H1 (cell line): ENCODE data around the gene GRM4. TPM values are rescaled to one million over a fixed set of nuclear protein-coding genes. Genes with fewer than 3 reads are reported as not detected.

Experiments
- CTCF ChIA-PET: fragments of 300-600 bp; sonication (Branson Sonifier 250); formaldehyde crosslinking; loops from one replicate; lab custom pipeline; 2021; ENCODE audit not compliant: partially characterized antibody; lab: Charles Lee
- POLR2A ChIA-PET: fragments of 300-600 bp; sonication (Branson Sonifier 250); formaldehyde crosslinking; loops from one replicate; lab custom pipeline; 2021; ENCODE audit warnings: inconsistent platforms; ENCODE audit not compliant: partially characterized antibody; lab: Charles Lee
- DNase-seq, 2 experiments: peaks; one replicate each; pipeline versions ENCODE4 v3.0.0 to v3.0.0-alpha.2; 2010 to 2022; ENCODE audit warnings: low spot score in 2 of 2, low read depth in 1 of 2, mixed read lengths in 1 of 2
- FAIRE-seq: peaks from 2 replicates; lab custom pipeline; 2011; peaks lifted over from hg19 to GRCh38; lab: Jason Lieb, UNC
- H2AFZ ChIP-seq: 2 replicates; pipeline ENCODE4 v1.8.1; 2012; ENCODE audit warnings: low read length, inconsistent platforms
- H2AK5ac ChIP-seq: 2 replicates; pipeline ENCODE4 v1.6.1; 2013; ENCODE audit warnings: low read depth, low read length
- H2BK120ac ChIP-seq: replicated peaks from 2 replicates; pipeline ENCODE3; 2013; ENCODE audit warnings: low read depth, low read length, inconsistent platforms
- H2BK12ac ChIP-seq: 2 replicates; pipeline ENCODE4 v1.6.1; 2013; ENCODE audit warnings: low read depth, low read length
- H2BK15ac ChIP-seq: 2 replicates; pipeline ENCODE4 v1.6.1; 2013; ENCODE audit warnings: low read length
- H2BK20ac ChIP-seq: 2 replicates; pipeline ENCODE4 v1.6.1; 2013; ENCODE audit warnings: low read length
- H2BK5ac ChIP-seq: 2 replicates; pipeline ENCODE4 v1.6.1; 2013; ENCODE audit warnings: low read depth, low read length
- H3K14ac ChIP-seq: 2 replicates; pipeline ENCODE4 v1.6.1; 2013; ENCODE audit warnings: inconsistent platforms; ENCODE audit not compliant: insufficient read length
- H3K18ac ChIP-seq: 2 replicates; pipeline ENCODE4 v1.6.1; 2013; ENCODE audit warnings: low read length; ENCODE audit errors: extremely low read depth
- H3K23ac ChIP-seq: 2 replicates; pipeline ENCODE4 v1.6.1; 2013; ENCODE audit warnings: inconsistent platforms; ENCODE audit not compliant: insufficient read length
- H3K23me2 ChIP-seq: 2 replicates; pipeline ENCODE4 v1.6.1; 2013; ENCODE audit warnings: low read depth, low read length
- H3K27ac ChIP-seq: 2 replicates; pipeline ENCODE4 v1.6.1; 2011; ENCODE audit warnings: low read depth, low read length, inconsistent platforms
- H3K27me3 ChIP-seq, 4 experiments: replicated peaks in 1 of 4; 1 replicate in 1 of 4; 2 replicates in 3 of 4; pipeline versions ENCODE4 v1.6.1 to v1.8.1; 2011 to 2013; ENCODE audit warnings: low read length in 3 of 4, mild to moderate bottlenecking in 3 of 4, inconsistent platforms in 2 of 4, mixed read lengths in 2 of 4, moderate library complexity in 1 of 4; ENCODE audit not compliant: control insufficient read depth in 3 of 4, insufficient read depth in 3 of 4; ENCODE audit errors: extremely low read depth in 1 of 4
- H3K36me3 ChIP-seq, 4 experiments: 2 replicates each; pipeline versions ENCODE4 v1.6.1 to v1.8.1; 2011 to 2013; ENCODE audit warnings: mild to moderate bottlenecking in 4 of 4, low read length in 3 of 4, moderate library complexity in 2 of 4, control low read depth in 1 of 4, inconsistent platforms in 1 of 4; ENCODE audit not compliant: insufficient read depth in 4 of 4, control insufficient read depth in 2 of 4
- H3K4ac ChIP-seq: replicated peaks from 2 replicates; pipeline ENCODE3; 2013; ENCODE audit warnings: low read length, low read depth, mixed read lengths, inconsistent platforms; ENCODE audit not compliant: insufficient read length
- H3K4me1 ChIP-seq, 4 experiments: replicated peaks in 1 of 4; 1 replicate in 1 of 4; 2 replicates in 3 of 4; pipeline versions ENCODE4 v1.6.1 to v1.8.1; 2011 to 2013; ENCODE audit warnings: low read length in 3 of 4, inconsistent platforms in 2 of 4, mixed read lengths in 1 of 4; ENCODE audit not compliant: insufficient read depth in 4 of 4, control insufficient read depth in 3 of 4
- H3K4me2 ChIP-seq, 2 experiments: 2 replicates each; pipeline versions ENCODE4 v1.6.1 to v1.8.1; 2011 to 2013; ENCODE audit warnings: low read depth in 2 of 2, low read length in 2 of 2, control low read depth in 1 of 2, inconsistent platforms in 1 of 2, mild to moderate bottlenecking in 1 of 2; ENCODE audit not compliant: insufficient read depth in 1 of 2
- H3K4me3 ChIP-seq, 4 experiments: fragments of 200-600, 300-600 bp in 1 of 4; sonication (generic), shearing (Covaris generic), sonication (Bioruptor Twin) in 1 of 4; 2 replicates each; pipeline versions ENCODE4 v1.5.1 to v1.8.1; 2011 to 2016; ENCODE audit warnings: low read length in 4 of 4, low read depth in 3 of 4, control low read depth in 2 of 4, inconsistent platforms in 2 of 4, mild to moderate bottlenecking in 2 of 4, mixed read lengths in 1 of 4, moderate library complexity in 1 of 4; ENCODE audit not compliant: insufficient read depth in 2 of 4; ENCODE audit errors: extremely low read depth in 1 of 4
- H3K56ac ChIP-seq: replicated peaks from 2 replicates; pipeline ENCODE3; 2013; ENCODE audit warnings: low read depth, mild to moderate bottlenecking, mixed read lengths, low read length, inconsistent platforms; ENCODE audit not compliant: insufficient read length
- H3K79me1 ChIP-seq: 2 replicates; pipeline ENCODE4 v1.6.1; 2013; ENCODE audit warnings: low read depth, low read length, control low read depth
- H3K79me2 ChIP-seq, 2 experiments: 2 replicates each; pipeline versions ENCODE4 v1.6.1 to v1.8.1; 2012 to 2013; ENCODE audit warnings: low read length in 2 of 2, mild to moderate bottlenecking in 2 of 2, inconsistent platforms in 1 of 2; ENCODE audit not compliant: insufficient read depth in 2 of 2, control insufficient read depth in 1 of 2
- H3K9ac ChIP-seq, 4 experiments: replicated peaks in 1 of 4; 1 replicate in 1 of 4; 2 replicates in 3 of 4; pipeline versions ENCODE4 v1.6.1 to v1.8.1; 2011 to 2013; ENCODE audit warnings: low read depth in 3 of 4, low read length in 3 of 4, control low read depth in 2 of 4, mild to moderate bottlenecking in 2 of 4, moderate library complexity in 2 of 4, inconsistent platforms in 1 of 4; ENCODE audit errors: extremely low read depth in 1 of 4
- H3K9me3 ChIP-seq, 2 experiments: 2 replicates each; pipeline versions ENCODE4 v1.6.1 to v1.8.1; 2012 to 2013; ENCODE audit warnings: mild to moderate bottlenecking in 2 of 2, moderate library complexity in 2 of 2, control low read depth in 1 of 2, inconsistent platforms in 1 of 2, low read depth in 1 of 2, low read length in 1 of 2, mixed read lengths in 1 of 2; ENCODE audit not compliant: insufficient read depth in 2 of 2
- H4K20me1 ChIP-seq, 2 experiments: replicated peaks in 1 of 2; 2 replicates each; pipeline versions ENCODE3 to v1.8.1; 2011 to 2013; ENCODE audit warnings: inconsistent platforms in 2 of 2, low read length in 2 of 2, mild to moderate bottlenecking in 1 of 2; ENCODE audit not compliant: insufficient read depth in 2 of 2, control insufficient read depth in 1 of 2
- H4K5ac ChIP-seq: 2 replicates; pipeline ENCODE4 v1.6.1; 2013; ENCODE audit warnings: low read length, low read depth, mixed read lengths, inconsistent platforms; ENCODE audit not compliant: insufficient read length
- H4K8ac ChIP-seq: 2 replicates; pipeline ENCODE4 v1.8.0; 2013; ENCODE audit warnings: mild to moderate bottlenecking, moderate library complexity, low read length, inconsistent platforms; ENCODE audit not compliant: insufficient read depth; ENCODE audit errors: extremely low read depth
- H4K91ac ChIP-seq: replicated peaks from 2 replicates; pipeline ENCODE3; 2013; ENCODE audit warnings: low read length, mixed read lengths, inconsistent platforms; ENCODE audit not compliant: insufficient read length
- ATF2 ChIP-seq: IDR thresholded peaks from 2 replicates; pipeline ENCODE4 v1.6.1; 2012; ENCODE audit warnings: low read length, inconsistent platforms
- BACH1 ChIP-seq: IDR thresholded peaks from 2 replicates; pipeline ENCODE4 v1.6.1; 2012; ENCODE audit warnings: low read length, improper control_type of control experiment
- CHD2 ChIP-seq: IDR thresholded peaks from 2 replicates; pipeline ENCODE4 v1.6.1; 2012; ENCODE audit warnings: low read length, improper control_type of control experiment
- E2F6 ChIP-seq: IDR thresholded peaks from 2 replicates; pipeline ENCODE4 v1.6.1; 2012; ENCODE audit warnings: inconsistent platforms
- HDAC6 ChIP-seq: IDR thresholded peaks from one replicate; pipeline ENCODE4 v1.7.1; 2012; ENCODE audit warnings: low read depth, mild to moderate bottlenecking, inconsistent platforms, low read length, moderate library complexity
- JUN ChIP-seq: IDR thresholded peaks from 2 replicates; pipeline ENCODE4 v1.6.1; 2011; ENCODE audit warnings: low read depth, mild to moderate bottlenecking, improper control_type of control experiment, low read length
- MAFK ChIP-seq: IDR thresholded peaks from 2 replicates; pipeline ENCODE4 v1.6.1; 2012; ENCODE audit warnings: low read depth, mild to moderate bottlenecking, improper control_type of control experiment, low read length
- NRF1 ChIP-seq: IDR thresholded peaks from 2 replicates; pipeline ENCODE4 v1.6.1; 2011; ENCODE audit warnings: mild to moderate bottlenecking, low read depth, low read length, improper control_type of control experiment
- SIN3A ChIP-seq, 2 experiments: IDR thresholded peaks in 1 of 2; conservative IDR thresholded peaks in 1 of 2; 2 replicates each; pipeline ENCODE4 v1.6.1; 2011 to 2012; ENCODE audit warnings: low read length in 2 of 2, improper control_type of control experiment in 1 of 2, low read depth in 1 of 2, mild to moderate bottlenecking in 1 of 2
- TAF7 ChIP-seq: optimal IDR thresholded peaks from 2 replicates; pipeline ENCODE3; 2011; ENCODE audit warnings: low read depth, mild to moderate bottlenecking, inconsistent platforms, low read length, moderate library complexity, borderline replicate concordance
- TEAD4 ChIP-seq: IDR thresholded peaks from 2 replicates; pipeline ENCODE4 v1.6.1; 2012; ENCODE audit warnings: low read depth, low read length, inconsistent platforms, mixed read lengths
- ZNF274 ChIP-seq: IDR thresholded peaks from 2 replicates; pipeline ENCODE4 v1.7.0; 2012; ENCODE audit warnings: low read length, borderline replicate concordance; ENCODE audit errors: extremely low read depth
- WGBS, 2 experiments: shearing (Covaris generic) in 1 of 2; methylation state at CpG; one replicate each; pipeline versions ENCODE4 v1.1.6 to v1.1.7; 2013 to 2015; ENCODE audit warnings: low lambda C conversion rate in 2 of 2, mixed read lengths in 2 of 2, inconsistent platforms in 1 of 2, low coverage in 1 of 2, missing lambda C conversion rate in 1 of 2; ENCODE audit not compliant: insufficient replicate concordance in 2 of 2, insufficient coverage in 1 of 2, insufficient read length in 1 of 2; ENCODE audit errors: extremely low coverage in 1 of 2, missing lambda C conversion rate in 1 of 2; 5-methylcytosine and 5-hydroxymethylcytosine counted together
- polyA plus RNA-seq, 7 experiments: library from polyadenylated mRNA; depleted of rRNA in 3 of 7; stranded (reverse) in 5 of 7; unstranded in 2 of 7; fragments of >200 nt in 5 of 7; fragments of 200-250 nt in 2 of 7; gene quantifications; 1 replicate in 5 of 7; 2 replicates in 1 of 7; 4 replicates in 1 of 7; pipeline versions ENCODE4 v1.2.1 to v1.2.3, GENCODE V29; 2011 to 2013; ENCODE audit warnings: missing spikeins in 2 of 7, mixed read lengths in 2 of 7
- total RNA-seq: library from RNA; stranded (reverse); fragmentation: NEBNext Ultra II Directional; extraction: Animal tissue kit (Norgen Biotek cat#: 25700); gene quantifications from 2 replicates; pipeline ENCODE4 v1.2.1, GENCODE V29; 2021

GRM4 gene
- total and polyA plus RNA-seq, 2 of the 8 experiments (the other 6 are each of a cell fraction or from before 2014, with no cell fraction given), result 19.6 to 21.5 TPM

GRCh38 chr6:34032856-34033255 lies 113.0 kb downstream of the GRM4 start:
- ChIA-PET POLR2A (interaction anchor here (1.0 to 1.2 kb wide), 2 partner anchors 16 to 18 kb away, joined by 3 read pairs; no protein-coding TSS in a partner anchor), CTCF (interaction anchor here (0.6 to 3.1 kb wide), 14 partner anchors 8 to 287 kb away, joined by 3 to 15 read pairs (median 4); partner anchors contain the start of gene IP6K3)
- no peak overlapping the region for H4K8ac ChIP-seq
- H2AK5ac ChIP-seq, result no peak overlapping the region
- H3K4me1 ChIP-seq, result peaks cover 0 to 6% (median 0%) of the 10 kb centered on the region in 4 experiments; a peak in 1 of 7 replicates
- FAIRE-seq (no peak), DNase-seq (no peak)
- no peaks in the 10 kb centered on the region for H3K23me2 ChIP-seq
- no peak overlapping the region for H2BK120ac ChIP-seq
- no peak overlapping the region for H2AFZ ChIP-seq
- no peak overlapping the region for H2BK5ac ChIP-seq
- WGBS, 2 experiments, result 74% methylated on average over 5 of the region's 5 CpGs; no CpG with 5 or more reads in 1 of the 2 experiments
- H3K56ac ChIP-seq, result no peak overlapping the region
- no peak overlapping the region for H3K14ac ChIP-seq
- H2BK20ac ChIP-seq, result no peak overlapping the region
- no peak overlapping the region for H4K91ac ChIP-seq
- H3K18ac ChIP-seq, result no peak overlapping the region
- no peak overlapping the region for H3K27ac ChIP-seq
- no peak overlapping the region for H4K5ac ChIP-seq
- no peak overlapping the region for H3K23ac ChIP-seq
- no peak overlapping the region for H2BK12ac ChIP-seq
- no peak overlapping the region for H3K9ac ChIP-seq
- H3K36me3 ChIP-seq, result no peaks in the 10 kb centered on the region; a peak in 1 of 8 replicates
- no peak overlapping the region for H3K4me2 ChIP-seq
- no peaks in the 10 kb centered on the region for H3K27me3 ChIP-seq
- H4K20me1 ChIP-seq, result peaks cover 2 to 6% of the 10 kb centered on the region in 2 experiments
- H3K79me1 ChIP-seq, result peaks cover 5% of the 10 kb centered on the region
- no peak overlapping the region for H2BK15ac ChIP-seq
- H3K9me3 ChIP-seq, result no peaks in the 10 kb centered on the region
- H3K4me3 ChIP-seq, result no peak overlapping the region
- no peaks in the 10 kb centered on the region; a peak in 1 of 4 replicates for H3K79me2 ChIP-seq
- no peak overlapping the region for H3K4ac ChIP-seq
- TF ChIP-seq SIN3A (conservative IDR thresholded peaks at IDR 0.05 in 1 of 2, IDR thresholded peaks at IDR 0.05 in 1 of 2; ENCODE audit: low read depth in 1 of 2, low read length in 2 of 2) (no peak), TAF7 (no peak), MAFK (no peak), TEAD4 (no peak), E2F6 (no peak), ATF2 (no peak), CHD2 (no peak), NRF1 (no peak), JUN (no peak), BACH1 (no peak), HDAC6 (no peak), ZNF274 (no peak)
